Astrocyte of the cerebellum (primary cell): ENCODE measurements around the gene BTNL3.
"Not testable (repeated sequence)": the region's sequence is repeated elsewhere in the genome, so short reads cannot be mapped to it uniquely, and the experiment has no call there.

ENCODE experiments used
- DNase-seq: peaks from one replicate; pipeline ENCODE4 v3.0.0-alpha.2; 2011; ENCODE audit warnings: low read depth
- H3K4me3 ChIP-seq: 2 replicates; pipeline ENCODE4 v1.5.1; 2011; ENCODE audit warnings: mild to moderate bottlenecking, low read depth, low read length, moderate library complexity
- CTCF ChIP-seq: IDR thresholded peaks from 2 replicates; pipeline ENCODE4 v1.5.1; 2012; ENCODE audit warnings: low read length, low read depth, moderate library complexity, mild to moderate bottlenecking; ENCODE audit errors: missing control alignments
- in situ Hi-C: cut with HindIII; loops from 2 replicates; pipeline ENCODE4 v1.10.0; 2017; ENCODE audit warnings: low sequenced_read_pairs

Gene BTNL3

GRCh38 chr5:181042036-181042713, 53.5 kb downstream of the BTNL3 start:
- no peak for TF ChIP-seq CTCF
- no peak overlapping the region for H3K4me3 ChIP-seq
- DNase-seq = no peak
- in situ Hi-C loops = no loop called here

GRCh38 chr5:181042722-181043121, 54.1 kb downstream of the BTNL3 start:
- DNase-seq = no peak
- H3K4me3 ChIP-seq = no peak overlapping the region
- in situ Hi-C loops = no loop called here
- TF ChIP-seq CTCF = no peak

GRCh38 chr5:181043285-181044092, 54.8 kb downstream of the BTNL3 start:
- no peak overlapping the region for H3K4me3 ChIP-seq
- in situ Hi-C loops = no loop called here
- no peak for TF ChIP-seq CTCF
- no peak for DNase-seq

GRCh38 chr5:181044093-181044599, 55.5 kb downstream of the BTNL3 start:
- in situ Hi-C loops = no loop called here
- no peak for TF ChIP-seq CTCF
- no peak for DNase-seq
- H3K4me3 ChIP-seq = no peak overlapping the region

GRCh38 chr5:181044662-181045305, 56.1 kb downstream of the BTNL3 start:
- in situ Hi-C loops = no loop called here
- DNase-seq = no peak
- H3K4me3 ChIP-seq = no peak overlapping the region
- TF ChIP-seq CTCF = no peak

- no peak for DNase-seq
- in situ Hi-C loops = no loop called here
- TF ChIP-seq CTCF = no peak
- H3K4me3 ChIP-seq = no peak overlapping the region
Measured at GRCh38 chr5:181045316-181045715, 56.7 kb downstream of the BTNL3 start.

GRCh38 chr5:181045857-181046256, 57.2 kb downstream of the BTNL3 start:
- DNase-seq, in situ Hi-C loops, H3K4me3 ChIP-seq: not testable (repeated sequence)
